ENCODE measurements around the gene UBAC2.

The UBAC2 gene

GRCh38 chr13:99434258-99434788 lies 233.7 kb downstream of the UBAC2 start:
- peak overlapping the region; percentile 55 for H3K4me3 Mint-ChIP-seq
- peak overlapping the region; percentile 98 for H3K27ac Mint-ChIP-seq (ENCODE audit: low read depth)
- H3K27me3 Mint-ChIP-seq, result no peaks in the 10 kb centered on the region
- DNase-seq (ENCODE audit: low spot score in 2 of 2) (peak; percentile 57 to 85), ATAC-seq (replicated peaks; ENCODE audit: extremely low read depth, poor library complexity, severe bottlenecking) (peak; percentile 69)
- H3K9me3 Mint-ChIP-seq, result no peaks in the 10 kb centered on the region
- peaks cover 23% of the 10 kb centered on the region for H3K36me3 Mint-ChIP-seq (ENCODE audit: insufficient read depth)
- peaks cover 60% of the 10 kb centered on the region for H3K4me1 Mint-ChIP-seq

GRCh38 chr13:99435116-99435515 lies 234.5 kb downstream of the UBAC2 start:
- Mint-ChIP-seq H3K9me3 (no peaks in the 10 kb centered on the region), H3K4me3 (peak overlapping the region; percentile 38), H3K4me1 (peaks cover 60% of the 10 kb centered on the region), H3K36me3 (ENCODE audit: insufficient read depth) (peaks cover 21% of the 10 kb centered on the region), H3K27ac (ENCODE audit: low read depth) (peak overlapping the region; percentile 98), H3K27me3 (no peaks in the 10 kb centered on the region)
- DNase-seq (ENCODE audit: low spot score in 2 of 2) (no peak), ATAC-seq (replicated peaks; ENCODE audit: extremely low read depth, poor library complexity, severe bottlenecking) (no peak)

GRCh38 chr13:99435998-99436397 lies 235.3 kb downstream of the UBAC2 start:
- DNase-seq (ENCODE audit: low spot score in 2 of 2) (no peak), ATAC-seq (replicated peaks; ENCODE audit: extremely low read depth, poor library complexity, severe bottlenecking) (no peak)
- Mint-ChIP-seq H3K36me3 (ENCODE audit: insufficient read depth) (peaks cover 21% of the 10 kb centered on the region), H3K27ac (ENCODE audit: low read depth) (peak overlapping the region; percentile 98), H3K27me3 (no peaks in the 10 kb centered on the region), H3K4me1 (peaks cover 59% of the 10 kb centered on the region), H3K4me3 (no peak overlapping the region), H3K9me3 (no peaks in the 10 kb centered on the region)
